NT2/D1 (cell line): ENCODE data around the gene RASSF10.

ENCODE experiments used
- SUZ12 ChIP-seq: IDR thresholded peaks from 2 replicates; pipeline ENCODE4 v1.6.1; 2011; ENCODE audit not compliant: insufficient read length, insufficient read depth; ENCODE audit errors: extremely low read depth
- YY1 ChIP-seq: IDR thresholded peaks from 2 replicates; pipeline ENCODE4 v1.6.1; 2011; ENCODE audit not compliant: insufficient read length, insufficient read depth
- ZNF274 ChIP-seq: IDR thresholded peaks from 2 replicates; pipeline ENCODE4 v1.6.1; 2011; ENCODE audit warnings: mild to moderate bottlenecking, low read depth, low read length

DNA sequence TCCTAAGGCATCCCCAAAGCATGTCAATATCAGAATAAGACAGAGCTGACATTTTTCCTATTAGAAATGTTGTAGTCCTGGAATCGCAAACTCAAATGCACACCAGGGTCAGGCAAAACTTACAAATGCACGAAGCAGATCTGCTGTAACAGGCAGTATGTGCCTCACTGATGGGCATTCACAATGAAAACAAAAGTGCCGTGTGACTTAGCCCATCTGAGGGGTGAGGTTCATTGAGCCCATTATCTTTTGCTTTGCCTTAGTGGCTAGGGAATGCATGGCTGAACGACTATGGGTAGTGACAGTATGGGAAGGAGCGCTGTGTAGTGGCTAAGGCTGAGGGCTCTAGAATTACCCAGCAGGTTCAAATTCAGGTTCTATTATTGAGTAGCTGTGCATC, 43.1 kb upstream of the RASSF10 start:
- no peak for TF ChIP-seq SUZ12
- TF ChIP-seq ZNF274, result no peak
- TF ChIP-seq YY1, result no peak
